Esophagus mucosa (tissue), 1 donor: ENCODE results near the gene ADRA2C. TPM values are rescaled to one million over a fixed set of nuclear protein-coding genes. Genes with fewer than 3 reads are reported as not detected.

Source experiments
- ATAC-seq: fragments of 200-7000 bp; cut with Tn5 transposase; one replicate; pipeline ENCODE4 v1.9.1; 2020
- total RNA-seq: library from RNA; stranded (reverse); gene quantifications from one replicate; pipeline ENCODE4 v1.2.4, GENCODE V29; 2023
- donor health status: DM: yes; HTN: yes; CAD: no.

ADRA2C gene
- total RNA-seq, 1 donor from 2014 or later = 0.60 TPM

DNA sequence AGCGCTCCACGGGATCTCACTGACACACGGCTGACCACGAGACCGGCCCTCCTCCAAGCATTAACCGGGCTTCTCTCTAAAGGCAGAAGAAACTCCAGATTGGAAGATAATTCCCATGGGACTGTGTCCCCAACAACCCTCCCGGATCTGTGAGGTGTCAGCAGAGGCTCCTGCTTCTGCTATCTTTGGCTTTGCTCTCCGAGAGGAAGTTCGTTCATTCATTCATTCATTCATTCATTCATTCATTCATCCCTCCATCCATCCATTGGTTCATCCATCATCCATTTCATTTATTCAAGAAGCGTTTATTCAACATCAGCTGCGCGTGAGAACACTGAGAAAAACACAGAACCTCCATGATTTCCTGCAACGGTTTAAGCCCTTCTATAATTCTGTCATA is 11.5 kb downstream of the ADRA2C start:
- ATAC-seq = no peak

DNA sequence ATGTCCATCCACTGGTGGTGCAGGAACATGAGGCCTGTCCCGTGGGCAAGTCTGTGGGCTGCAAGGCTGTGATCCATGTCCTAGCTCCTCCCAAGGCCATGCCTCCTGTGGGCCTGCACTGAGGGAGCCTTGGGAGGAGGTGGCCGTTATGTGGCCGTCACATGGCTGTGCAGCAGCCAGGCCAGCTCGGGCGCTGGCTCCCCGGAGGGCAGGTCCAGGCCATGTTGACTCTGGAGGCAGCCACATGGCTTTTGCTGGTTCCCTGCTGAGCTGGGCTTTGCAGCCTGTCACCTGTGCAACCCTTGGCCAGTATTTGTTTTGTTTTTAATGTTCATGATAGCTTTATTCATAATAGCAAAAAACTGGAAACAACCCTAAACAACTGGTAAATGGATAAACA is 13.3 kb downstream of the ADRA2C start:
- ATAC-seq = no peak

DNA sequence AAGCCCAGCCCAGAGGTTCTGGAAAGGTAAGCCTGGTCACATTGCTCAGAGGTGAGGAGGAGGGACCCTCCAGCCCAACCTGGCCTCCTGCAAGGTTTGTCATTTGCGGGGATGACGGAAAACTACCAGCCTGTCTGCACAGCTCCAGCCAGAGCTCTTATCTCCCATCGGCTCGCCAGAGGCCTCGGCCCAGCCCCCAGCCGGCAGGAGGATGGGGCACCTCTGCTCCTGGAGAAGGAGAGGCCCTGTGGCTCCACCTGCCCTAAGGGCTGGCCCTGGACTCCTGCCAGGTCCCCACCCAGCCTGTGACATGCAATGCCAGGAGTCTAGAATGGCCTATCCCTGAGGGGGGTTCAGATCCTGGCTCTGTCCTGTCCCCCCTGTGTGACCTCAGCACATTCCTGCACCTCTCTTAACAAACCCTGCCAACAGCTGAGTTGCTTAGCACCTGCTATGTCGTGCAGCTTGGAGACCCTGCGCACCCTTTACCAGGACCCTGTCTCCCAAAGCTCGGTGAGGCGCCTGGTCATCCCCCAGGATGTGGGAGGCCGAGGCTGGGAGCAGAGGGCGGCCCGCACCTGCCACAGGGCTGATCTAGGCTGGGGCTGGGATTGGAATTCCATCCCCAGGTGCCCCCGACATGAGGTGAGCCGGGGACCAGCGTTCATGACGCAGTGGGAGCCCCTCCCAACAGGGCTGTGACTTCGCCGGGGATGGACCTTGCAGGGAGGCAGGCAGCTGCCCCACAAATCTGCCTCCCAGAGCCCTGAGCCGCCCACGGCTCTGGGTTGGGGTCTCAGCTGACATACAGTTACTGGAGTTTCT is 14.4 kb downstream of the ADRA2C start:
- ATAC-seq = no peak

DNA sequence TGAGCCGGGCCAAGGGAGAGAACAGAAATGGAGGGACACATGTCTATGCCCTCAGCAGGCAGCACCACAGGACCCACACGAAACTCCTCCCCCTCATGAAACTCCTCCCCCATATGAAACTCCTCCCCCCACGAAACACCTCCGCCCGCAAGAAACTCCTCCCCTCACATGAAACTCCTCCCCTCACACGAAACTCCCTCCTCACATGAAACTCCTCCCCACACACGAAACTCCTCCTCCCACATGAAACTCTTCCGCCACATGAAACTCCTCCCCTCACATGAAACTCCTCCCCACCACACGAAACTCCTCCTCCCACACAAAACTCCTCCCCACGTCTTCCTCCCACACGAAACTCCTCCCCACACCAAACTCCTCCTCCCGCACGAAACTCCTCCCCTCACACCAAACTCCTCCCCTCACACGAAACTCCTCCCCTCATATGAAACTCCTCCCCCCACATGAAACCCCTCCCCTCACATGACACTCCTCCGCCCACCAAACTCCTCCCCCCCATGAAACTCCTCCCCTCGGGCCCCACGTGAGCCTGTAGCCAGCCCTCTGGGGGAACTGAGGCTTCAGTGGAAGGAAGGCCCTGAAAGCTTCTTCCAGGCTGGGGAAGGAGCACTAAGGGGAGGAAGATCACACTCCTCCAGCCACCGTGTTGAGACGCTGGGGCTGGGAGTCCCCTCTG is 15.2 kb downstream of the ADRA2C start:
- no peak for ATAC-seq

DNA sequence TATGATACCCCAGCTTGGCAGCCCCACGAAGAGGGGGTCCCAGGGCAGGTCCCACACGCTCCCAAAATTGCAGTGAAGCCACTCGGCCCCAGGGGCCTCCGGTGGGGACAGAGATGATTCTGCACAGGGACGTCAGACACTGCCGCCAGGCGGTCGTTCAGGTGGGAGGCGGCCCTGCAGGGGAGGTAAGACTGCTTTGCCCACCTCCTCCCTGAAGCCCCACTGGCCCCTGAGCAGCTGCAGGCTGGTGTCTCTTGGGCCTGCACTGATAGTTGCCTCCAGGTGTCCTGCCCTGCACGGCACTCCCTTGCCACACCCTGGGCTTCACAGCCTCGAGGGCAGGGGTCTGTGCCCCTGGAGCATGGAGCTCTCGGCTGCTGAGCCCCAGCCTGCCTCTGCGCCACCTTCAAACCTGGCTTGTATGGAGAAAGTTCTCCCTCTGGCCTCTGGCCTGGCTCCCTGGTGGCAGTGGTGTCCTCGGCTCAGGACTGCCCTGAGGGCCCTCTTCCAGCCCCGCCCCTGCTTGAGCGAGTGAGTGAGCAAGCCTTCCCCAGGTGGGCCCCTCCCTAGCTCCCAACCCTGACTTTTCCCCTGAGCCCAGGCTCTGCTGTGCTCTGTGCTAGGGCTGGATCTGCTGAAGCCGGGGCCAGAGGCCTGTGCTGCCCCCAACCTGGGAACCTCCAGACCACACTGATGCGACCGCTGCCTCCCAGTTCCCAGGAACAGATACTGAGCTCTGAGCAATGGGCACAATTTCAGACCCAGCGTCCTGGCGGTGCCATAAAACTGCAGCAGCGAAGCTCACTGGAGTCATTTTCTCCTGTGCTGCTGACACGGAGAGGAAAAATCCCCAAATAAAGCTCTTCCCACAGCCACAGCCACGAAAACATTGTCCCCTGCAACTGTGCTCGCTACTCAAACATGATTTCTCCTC is 16.1 kb downstream of the ADRA2C start:
- ATAC-seq = no peak

DNA sequence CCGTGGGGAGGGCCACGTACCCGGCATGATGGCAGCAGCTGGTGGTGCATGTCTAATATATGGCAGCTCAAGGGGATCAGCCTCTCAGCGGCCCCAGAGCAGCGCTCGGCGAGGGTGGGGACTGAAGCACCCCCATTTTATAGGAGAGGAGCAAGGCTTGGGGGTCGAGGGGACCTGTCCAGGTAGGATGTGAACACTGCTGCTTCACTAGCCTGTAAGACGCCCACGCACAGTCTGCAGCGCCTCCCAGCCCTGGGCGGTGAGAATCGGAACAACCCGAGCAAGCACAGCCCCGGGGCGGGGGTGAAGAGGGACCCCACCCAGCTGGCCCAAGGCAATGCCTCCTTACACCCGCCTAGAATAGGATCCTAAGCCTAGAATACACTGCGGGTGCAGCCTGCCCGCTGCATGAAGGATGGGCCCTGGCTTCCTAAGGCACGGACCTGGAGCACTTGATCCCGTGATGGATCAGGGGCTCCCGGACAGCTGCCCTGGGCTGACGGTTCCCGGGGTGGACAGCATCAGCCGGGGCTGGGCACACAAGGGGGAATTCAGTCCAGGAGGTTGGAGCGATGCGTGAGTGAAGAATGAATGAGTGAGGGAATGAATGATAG is 17.6 kb downstream of the ADRA2C start:
- no peak for ATAC-seq

DNA sequence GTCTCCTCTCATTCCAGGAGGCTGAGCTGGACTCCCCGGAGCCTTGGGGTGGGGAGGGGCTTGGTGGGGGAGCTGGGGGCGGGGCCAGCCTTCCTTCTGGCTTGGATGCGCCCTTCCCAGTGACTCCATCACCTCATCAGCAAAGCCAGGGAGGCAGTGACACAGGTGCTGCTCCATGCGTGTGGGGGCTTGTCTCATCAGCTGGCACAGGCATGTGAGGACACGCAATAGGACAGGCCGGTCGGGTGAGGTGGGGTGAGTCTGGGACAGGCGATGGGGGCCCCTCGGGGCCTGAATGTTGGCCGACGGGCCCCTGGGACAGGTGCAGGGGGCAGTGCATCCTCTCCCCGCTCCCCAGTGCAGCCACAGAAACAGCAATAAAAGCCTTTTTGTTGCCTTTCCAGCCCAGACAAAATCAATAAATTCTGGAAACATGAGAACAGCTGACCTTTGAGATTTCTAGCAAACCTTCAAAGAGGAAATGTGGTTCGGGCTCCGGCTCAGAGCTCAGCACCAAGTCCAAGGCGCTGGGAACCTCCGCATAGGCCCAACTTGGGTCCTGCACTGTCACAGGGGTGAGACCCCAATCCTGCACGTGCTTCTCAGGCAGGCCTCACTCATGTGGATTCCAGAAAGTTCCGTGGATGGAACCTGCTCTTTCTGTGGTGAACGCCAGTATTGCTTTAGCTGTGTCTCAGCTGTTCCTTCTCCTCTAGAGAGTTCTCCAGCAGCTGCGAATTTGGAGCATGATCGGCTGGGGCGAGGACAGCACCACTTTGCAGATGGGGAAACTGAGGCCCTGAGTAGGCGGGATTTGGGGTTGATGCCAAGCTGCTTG is 18.5 kb downstream of the ADRA2C start:
- ATAC-seq = peak; percentile 39

DNA sequence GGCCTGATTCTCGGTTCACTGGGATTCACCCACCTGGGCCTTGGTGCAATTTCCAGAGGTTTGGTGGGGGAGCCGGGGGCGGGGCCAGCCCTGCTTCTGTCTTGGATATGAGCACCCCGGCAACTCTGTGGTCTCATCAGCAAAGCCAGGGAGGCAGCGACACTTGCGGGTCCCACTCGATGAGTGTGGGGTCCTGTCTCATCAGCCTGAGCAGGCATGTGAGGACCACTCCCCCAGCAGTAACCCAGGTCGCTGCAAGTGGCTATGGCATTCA is 19.0 kb downstream of the ADRA2C start:
- no peak for ATAC-seq

DNA sequence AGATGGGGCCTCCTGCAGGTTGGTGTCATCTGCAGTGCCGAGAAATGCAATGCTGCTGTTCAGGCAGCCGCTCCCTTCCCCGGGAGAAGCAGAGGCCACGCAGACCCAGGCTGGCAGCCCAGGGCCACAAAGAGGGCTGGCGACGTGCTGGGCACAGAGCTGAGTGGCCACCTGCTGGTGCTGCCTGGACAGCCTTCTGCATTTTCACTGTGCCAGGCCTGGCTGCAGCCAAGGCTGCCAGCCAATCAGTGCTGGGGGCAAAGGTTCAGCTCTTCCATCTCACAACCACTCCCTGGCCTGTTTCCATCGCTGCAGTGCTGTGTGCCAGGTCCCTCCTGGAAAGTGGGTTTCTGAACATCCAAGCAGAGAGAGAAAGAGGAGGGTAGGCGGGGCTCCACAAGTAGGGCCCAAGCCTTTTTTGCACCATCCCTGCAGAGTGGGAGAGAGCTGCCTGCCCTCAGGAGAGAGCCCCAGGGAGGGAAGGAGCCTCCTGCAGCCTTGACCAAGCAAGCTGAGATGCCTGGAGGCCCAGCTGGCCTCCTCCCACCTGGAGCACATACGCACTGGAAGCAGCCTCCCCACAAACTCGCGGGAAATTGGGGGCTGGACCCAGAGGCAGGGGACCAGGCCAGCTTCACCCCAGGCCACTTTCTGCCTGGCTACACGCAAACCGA is 20.1 kb downstream of the ADRA2C start:
- no peak for ATAC-seq

DNA sequence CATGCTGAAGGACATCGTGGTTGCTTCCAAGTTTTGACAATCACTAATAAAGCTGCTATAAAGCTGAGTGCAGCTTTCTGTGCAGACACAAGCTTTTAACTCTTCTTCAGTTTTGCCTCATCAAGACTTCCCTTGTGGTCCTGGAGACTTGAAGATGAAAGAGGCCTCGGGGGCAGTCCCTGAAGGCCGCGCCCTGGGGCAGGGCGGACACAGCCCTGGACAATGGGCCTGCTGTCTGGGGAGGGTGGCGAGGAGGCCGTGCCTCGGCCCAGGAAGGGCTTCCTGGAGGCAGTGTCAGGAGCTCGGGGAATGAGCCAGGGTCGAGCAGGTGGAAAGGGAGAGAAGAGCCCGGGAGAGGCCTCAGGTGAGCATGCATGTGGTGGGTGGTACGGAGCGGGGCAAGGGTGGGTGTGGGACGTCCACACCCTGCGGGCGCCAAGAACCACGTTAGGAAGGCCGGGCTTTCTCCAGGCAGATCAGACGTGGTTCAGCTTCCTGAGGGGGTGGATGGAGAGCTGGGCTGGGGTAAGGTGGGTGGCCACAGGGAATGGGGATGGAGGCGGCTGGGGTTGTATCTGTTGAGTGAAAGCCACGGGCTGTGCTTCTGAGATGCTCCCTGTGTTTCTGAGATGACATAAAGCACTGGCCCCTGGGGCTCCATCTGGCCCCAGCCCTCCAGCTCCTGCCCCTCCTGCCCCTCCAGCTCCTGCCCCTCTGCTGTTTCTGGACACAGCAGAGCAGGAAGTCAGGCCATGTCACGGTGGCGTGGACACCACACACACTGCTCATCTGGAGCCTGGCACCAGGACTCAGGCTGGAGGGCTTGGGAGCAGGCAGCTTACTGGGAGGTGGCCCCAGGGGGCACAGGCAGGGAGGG is 21.5 kb downstream of the ADRA2C start:
- ATAC-seq = no peak

DNA sequence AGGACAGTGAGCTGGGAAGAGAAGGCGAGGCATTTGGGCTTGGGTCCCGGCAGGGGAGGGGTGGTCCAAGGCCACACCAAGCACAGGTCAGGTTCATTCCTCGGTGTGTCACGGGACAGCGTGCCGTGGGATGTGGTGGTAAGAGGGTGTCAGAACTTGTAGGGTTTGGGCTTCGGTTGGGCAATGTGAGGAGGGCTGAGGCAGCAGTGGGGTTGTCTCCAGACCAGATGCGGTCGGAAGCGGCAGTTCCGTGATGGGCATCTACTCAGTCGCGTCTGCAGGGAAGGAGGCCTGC is 22.1 kb downstream of the ADRA2C start:
- no peak for ATAC-seq

DNA sequence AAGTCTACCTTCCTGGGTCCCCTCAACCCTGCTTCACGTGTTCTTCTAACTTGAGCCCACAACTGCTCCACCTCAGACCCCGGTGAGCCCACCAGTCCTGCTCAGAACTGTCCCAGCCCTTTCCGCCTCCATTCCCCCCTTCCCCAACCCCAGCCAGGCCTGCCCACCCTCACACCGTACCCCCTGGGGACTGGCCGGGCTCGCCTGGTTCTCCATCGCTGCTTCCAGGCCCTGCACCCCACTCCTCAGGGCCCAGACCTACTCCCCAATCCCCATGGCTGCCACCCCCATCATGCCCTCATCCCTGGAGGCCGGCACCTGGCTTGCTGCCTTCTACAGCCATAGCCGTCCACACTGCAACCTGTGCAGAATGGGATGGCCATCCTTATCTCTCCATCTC is 23.4 kb downstream of the ADRA2C start:
- ATAC-seq = no peak

DNA sequence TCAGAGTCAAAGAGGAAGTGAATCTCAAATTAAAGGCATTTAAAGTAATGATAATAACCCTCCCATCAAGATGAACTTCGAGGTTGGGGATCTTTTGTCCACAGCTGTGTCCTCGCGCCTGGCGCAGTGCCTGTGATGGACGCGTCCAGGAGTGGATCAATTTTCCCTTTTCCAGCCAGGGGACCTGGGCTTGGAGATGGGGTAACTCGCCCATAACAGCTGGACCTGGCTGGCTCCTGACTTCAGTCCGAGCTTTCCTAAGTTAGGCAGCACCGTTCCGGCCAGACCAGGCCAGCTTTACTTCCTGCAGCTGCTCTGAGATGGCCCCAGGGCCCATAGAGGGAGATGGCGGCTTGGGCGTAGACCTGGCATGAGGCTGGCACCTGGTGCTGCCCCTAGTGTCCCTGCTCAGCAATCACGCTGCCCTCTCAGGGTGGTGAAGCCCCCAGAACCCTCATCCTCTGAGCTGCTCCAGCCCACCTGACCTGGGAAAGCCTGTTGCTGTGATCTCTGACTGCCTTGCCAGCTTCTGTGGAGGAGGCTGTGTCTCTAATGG is 23.9 kb downstream of the ADRA2C start:
- no peak for ATAC-seq

DNA sequence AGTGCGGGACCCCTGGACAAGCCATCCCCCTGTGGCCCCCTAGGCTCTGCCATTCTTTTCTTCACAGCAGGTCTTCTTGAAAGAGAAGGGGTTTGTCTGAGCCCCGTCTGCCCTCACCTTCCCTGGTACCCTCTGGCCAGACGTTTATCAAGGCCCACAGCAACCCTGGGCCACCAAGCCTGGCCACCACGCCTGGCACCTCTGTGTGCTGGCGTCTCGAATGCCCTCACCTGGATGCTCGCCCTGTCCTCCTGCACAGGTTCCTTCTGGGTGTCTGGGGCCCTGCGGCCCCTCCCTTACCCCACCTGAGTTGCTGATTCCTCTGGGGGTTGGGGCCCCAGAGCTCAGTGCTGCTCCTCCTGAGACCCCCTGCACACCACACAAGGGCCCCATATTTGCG is 25.1 kb downstream of the ADRA2C start:
- no peak for ATAC-seq

DNA sequence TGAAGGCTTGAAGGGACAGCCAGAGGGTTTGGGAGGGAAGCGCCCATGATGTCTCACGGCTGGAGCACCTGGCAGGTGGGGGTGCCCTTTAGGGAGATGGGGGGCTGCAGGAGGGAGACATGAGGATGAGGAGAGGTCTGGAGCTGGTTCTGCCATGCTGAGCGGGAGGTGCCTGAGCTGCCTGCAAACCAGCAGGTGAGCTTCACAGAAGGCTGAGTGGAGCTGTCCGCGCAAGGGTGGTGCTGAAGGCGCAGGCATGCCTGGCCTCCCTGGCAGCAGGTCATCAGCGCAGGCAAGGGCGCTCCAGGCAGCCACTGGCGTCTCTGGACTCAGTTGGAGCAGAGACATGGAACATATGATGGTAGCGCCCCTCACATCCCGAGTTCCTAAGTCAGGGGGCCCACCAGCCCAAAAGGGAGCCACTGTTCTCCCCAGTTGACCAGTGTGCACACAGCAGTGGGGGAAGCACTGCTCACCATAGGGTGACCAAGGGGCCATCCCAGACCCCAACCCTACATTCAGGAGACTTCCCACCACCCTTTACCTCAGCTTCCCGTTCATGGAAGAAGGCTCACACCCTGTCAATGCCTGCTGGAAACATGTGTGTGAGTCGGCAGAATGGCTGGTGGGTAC is 25.8 kb downstream of the ADRA2C start:
- peak; percentile 59 for ATAC-seq

DNA sequence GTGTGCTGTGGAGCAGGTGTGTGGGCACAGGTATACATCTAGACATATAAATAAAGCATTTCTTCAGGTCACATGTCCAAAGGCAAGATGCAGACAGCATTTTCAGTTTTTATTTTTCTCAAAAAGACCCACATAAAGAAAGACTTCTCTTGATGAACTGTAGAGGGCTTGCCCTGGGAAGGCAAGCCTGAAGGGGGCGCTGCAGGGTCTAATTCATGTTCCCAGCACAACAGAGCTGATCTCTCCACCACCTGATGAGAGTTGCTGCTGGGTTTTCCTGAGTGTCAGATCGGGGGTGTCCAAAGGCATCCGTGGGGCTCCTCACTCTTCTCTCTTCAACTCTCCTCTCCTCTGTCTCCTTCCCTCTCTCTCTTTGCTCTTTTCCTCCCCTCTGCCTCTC is 26.6 kb downstream of the ADRA2C start:
- no peak for ATAC-seq

DNA sequence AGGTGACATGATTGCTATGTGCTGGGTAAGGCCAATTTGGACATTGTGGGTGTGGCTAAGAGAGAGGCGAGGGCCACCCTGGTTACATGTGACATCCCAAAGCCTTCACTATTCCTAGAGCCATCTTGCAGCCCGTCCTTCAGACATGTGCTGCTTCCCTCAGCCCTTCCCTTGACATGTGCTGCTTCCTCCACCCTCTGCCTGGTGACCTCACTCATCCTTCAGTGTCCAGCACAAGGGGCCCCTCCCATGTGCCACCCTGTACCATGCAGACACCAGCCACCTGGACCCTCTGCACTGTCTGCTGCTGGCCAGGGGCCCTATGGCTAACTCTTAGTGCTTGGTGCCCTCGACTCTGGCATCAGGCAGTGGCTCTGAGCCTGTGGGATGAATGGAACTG is 27.4 kb downstream of the ADRA2C start:
- ATAC-seq = no peak

DNA sequence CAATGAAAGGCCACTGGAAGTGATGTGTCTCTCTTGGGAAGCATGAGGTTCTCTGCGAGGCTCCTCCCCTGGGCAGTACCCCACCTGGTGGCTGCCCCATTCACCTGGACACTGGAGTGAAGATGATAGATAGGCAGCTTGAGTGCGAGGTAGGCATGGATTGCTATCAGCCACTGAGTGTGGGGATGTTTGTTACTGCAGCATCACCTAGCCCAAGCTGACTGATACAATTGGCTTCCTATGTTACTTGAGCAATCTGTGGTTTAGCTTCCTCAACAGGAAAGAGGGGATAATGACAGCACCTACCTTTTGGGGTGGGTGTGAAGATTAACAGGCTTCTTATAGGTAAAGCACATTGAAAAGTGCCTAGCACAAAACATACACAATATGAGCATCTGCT is 30.8 kb downstream of the ADRA2C start:
- no peak for ATAC-seq
